HepG2 (cell line): ENCODE results near the gene ATG7. TPM values are rescaled to one million over a fixed set of nuclear protein-coding genes. Genes with fewer than 3 reads are reported as not detected.

Source experiments
- ATAC-seq: fragments of 200-7000 bp; cut with Tn5 transposase; 3 replicates; pipeline ENCODE4 v1.9.1; 2020; ENCODE audit warnings: mild to moderate bottlenecking, moderate library complexity
- BruUV-seq: library from RNA; stranded (reverse); fragments of 400-500 nt; replicated peaks from 2 replicates; lab custom pipeline; 2021; lab: Mats Ljungman, UMichigan
- CTCF ChIA-PET: fragments of 300-600 bp; formaldehyde crosslinking; extraction: SDS; loops from one replicate; lab custom pipeline; 2021; ENCODE audit warnings: low total read pairs, inconsistent platforms, low intra/inter-chr PET ratio; lab: Yijun Ruan, JAX
- POLR2A ChIA-PET: fragments of 350-600 bp; sonication (Branson Sonifier 250); formaldehyde crosslinking; loops from one replicate; lab custom pipeline; 2020; ENCODE audit warnings: antibody characterized with exemption, inconsistent platforms; lab: Yijun Ruan, JAX
- DNase-seq: peaks from one replicate; pipeline ENCODE4 v3.0.0-alpha.2; 2015; ENCODE audit warnings: low spot score
- FAIRE-seq: peaks from 3 replicates; lab custom pipeline; 2011; peaks lifted over from hg19 to GRCh38; lab: Jason Lieb, UNC
- H2AFZ ChIP-seq: one replicate; pipeline ENCODE4 v1.6.1; 2011; ENCODE audit warnings: low read length, inconsistent platforms
- H3K27ac ChIP-seq: fragments of 300-600 bp; 3 replicates; pipeline ENCODE4 v1.8.0; 2011; ENCODE audit warnings: mixed run types, mild to moderate bottlenecking, mixed read lengths, low read length, inconsistent platforms; ENCODE audit not compliant: insufficient read depth; ENCODE audit errors: extremely low read length
- H3K27me3 ChIP-seq, 2 experiments: fragments of 200-600 bp in 1 of 2; 2 replicates in 1 of 2; 3 replicates in 1 of 2; pipeline versions ENCODE4 v1.6.0 to v1.8.0; 2011; ENCODE audit warnings: low read length in 2 of 2, mild to moderate bottlenecking in 2 of 2, moderate library complexity in 2 of 2, inconsistent platforms in 1 of 2; ENCODE audit not compliant: insufficient read depth in 2 of 2, control insufficient read depth in 1 of 2
- H3K36me3 ChIP-seq, 2 experiments: fragments of 200-600 bp in 1 of 2; replicated peaks in 1 of 2; 2 replicates in 1 of 2; 3 replicates in 1 of 2; pipeline versions ENCODE4 v1.5.1 to v1.8.0; 2011; ENCODE audit warnings: low read length in 2 of 2, inconsistent platforms in 1 of 2; ENCODE audit not compliant: insufficient read depth in 2 of 2, control insufficient read depth in 1 of 2
- H3K4me1 ChIP-seq: 2 replicates; pipeline ENCODE4 v1.5.1; 2012; ENCODE audit warnings: low read length, inconsistent platforms; ENCODE audit not compliant: insufficient read depth
- H3K4me2 ChIP-seq: 2 replicates; pipeline ENCODE4 v1.6.0; 2011; ENCODE audit warnings: low read depth, low read length, inconsistent platforms
- H3K4me3 ChIP-seq, 3 experiments: fragments of 200-600 bp in 1 of 3; sonication (generic), shearing (Covaris generic) in 1 of 3; replicated peaks in 1 of 3; 2 replicates each; pipeline ENCODE4 v1.5.1; 2011 to 2016; ENCODE audit warnings: low read length in 3 of 3, inconsistent platforms in 2 of 3, low read depth in 2 of 3, mild to moderate bottlenecking in 2 of 3, control low read depth in 1 of 3, mixed read lengths in 1 of 3; ENCODE audit not compliant: insufficient read depth in 1 of 3
- H3K79me2 ChIP-seq: one replicate; pipeline ENCODE4 v1.6.1; 2011; ENCODE audit warnings: low read length, inconsistent platforms; ENCODE audit not compliant: insufficient read depth
- H3K9ac ChIP-seq: 2 replicates; pipeline ENCODE4 v1.6.0; 2011; ENCODE audit warnings: mild to moderate bottlenecking, low read depth, low read length, inconsistent platforms; ENCODE audit not compliant: insufficient read depth
- H3K9me3 ChIP-seq: 2 replicates; pipeline ENCODE4 v1.5.1; 2012; ENCODE audit warnings: mild to moderate bottlenecking, low read length
- H4K20me1 ChIP-seq: 2 replicates; pipeline ENCODE4 v1.6.0; 2011; ENCODE audit warnings: inconsistent platforms, mild to moderate bottlenecking, low read length, moderate library complexity; ENCODE audit not compliant: insufficient read depth
- ZNF138 ChIP-seq: sonication (generic); formaldehyde crosslinking; IDR thresholded peaks from 2 replicates; pipeline ENCODE4 v1.5.0; 2020; ENCODE audit warnings: mild to moderate bottlenecking, low read depth, missing genetic modification reagents
- WGBS: methylation state at CpG from one replicate; pipeline ENCODE4 v1.1.6; 2017; ENCODE audit warnings: low lambda C conversion rate; 5-methylcytosine and 5-hydroxymethylcytosine counted together
- in situ Hi-C: cut with HindIII; loops from 2 replicates; pipeline ENCODE4 v1.10.0; 2017; ENCODE audit warnings: low pct_unique_long_range_greater_than_20kb; ENCODE audit not compliant: extremely low pct_ligation_motif_present
- intact Hi-C: fragments of 100-400 bp; cut with micrococcal nuclease; formaldehyde crosslinking; loops from one replicate; pipeline ENCODE4 v1.10.0; 2022; ENCODE audit not compliant: unreplicated experiment
- polyA plus RNA-seq, 8 experiments: library from polyadenylated mRNA; depleted of rRNA in 3 of 8; stranded (reverse) in 7 of 8; unstranded in 1 of 8; fragments of >200 nt; fragmentation: Illumina TruSeq in 4 of 8; extraction: Trizol in 4 of 8; gene quantifications; 2 replicates each; pipeline versions ENCODE4 v1.2.1 to v1.2.3, GENCODE V29; 2011 to 2016; ENCODE audit warnings: low read depth in 4 of 8, missing spikeins in 1 of 8, mixed read lengths in 1 of 8; ENCODE audit not compliant: insufficient read depth in 1 of 8
- total RNA-seq, 5 experiments: library from RNA; depleted of rRNA; stranded (reverse); fragments of >200 nt; fragmentation: Illumina TruSeq; extraction: Trizol; gene quantifications; 2 replicates each; pipeline ENCODE4 v1.2.3, GENCODE V29; 2016; ENCODE audit warnings: low read depth in 1 of 5
- TF ChIP-seq, protein P1 (sequence below): sonication (generic); formaldehyde crosslinking; IDR thresholded peaks from 2 replicates; pipeline ENCODE4 v1.4.0; 2020; ENCODE audit warnings: missing genetic modification reagents, borderline replicate concordance
- TF ChIP-seq, protein P2 (sequence below): sonication (generic); formaldehyde crosslinking; IDR thresholded peaks from 2 replicates; pipeline ENCODE4 v1.5.0; 2020; ENCODE audit warnings: mild to moderate bottlenecking, missing genetic modification reagents

The ATG7 gene
- total and polyA plus RNA-seq, 2 of the 13 experiments (the other 11 are each of a cell fraction or from before 2014, with no cell fraction given), result 7.8 to 22.1 TPM

- TF ChIP-seq, protein P1, sequence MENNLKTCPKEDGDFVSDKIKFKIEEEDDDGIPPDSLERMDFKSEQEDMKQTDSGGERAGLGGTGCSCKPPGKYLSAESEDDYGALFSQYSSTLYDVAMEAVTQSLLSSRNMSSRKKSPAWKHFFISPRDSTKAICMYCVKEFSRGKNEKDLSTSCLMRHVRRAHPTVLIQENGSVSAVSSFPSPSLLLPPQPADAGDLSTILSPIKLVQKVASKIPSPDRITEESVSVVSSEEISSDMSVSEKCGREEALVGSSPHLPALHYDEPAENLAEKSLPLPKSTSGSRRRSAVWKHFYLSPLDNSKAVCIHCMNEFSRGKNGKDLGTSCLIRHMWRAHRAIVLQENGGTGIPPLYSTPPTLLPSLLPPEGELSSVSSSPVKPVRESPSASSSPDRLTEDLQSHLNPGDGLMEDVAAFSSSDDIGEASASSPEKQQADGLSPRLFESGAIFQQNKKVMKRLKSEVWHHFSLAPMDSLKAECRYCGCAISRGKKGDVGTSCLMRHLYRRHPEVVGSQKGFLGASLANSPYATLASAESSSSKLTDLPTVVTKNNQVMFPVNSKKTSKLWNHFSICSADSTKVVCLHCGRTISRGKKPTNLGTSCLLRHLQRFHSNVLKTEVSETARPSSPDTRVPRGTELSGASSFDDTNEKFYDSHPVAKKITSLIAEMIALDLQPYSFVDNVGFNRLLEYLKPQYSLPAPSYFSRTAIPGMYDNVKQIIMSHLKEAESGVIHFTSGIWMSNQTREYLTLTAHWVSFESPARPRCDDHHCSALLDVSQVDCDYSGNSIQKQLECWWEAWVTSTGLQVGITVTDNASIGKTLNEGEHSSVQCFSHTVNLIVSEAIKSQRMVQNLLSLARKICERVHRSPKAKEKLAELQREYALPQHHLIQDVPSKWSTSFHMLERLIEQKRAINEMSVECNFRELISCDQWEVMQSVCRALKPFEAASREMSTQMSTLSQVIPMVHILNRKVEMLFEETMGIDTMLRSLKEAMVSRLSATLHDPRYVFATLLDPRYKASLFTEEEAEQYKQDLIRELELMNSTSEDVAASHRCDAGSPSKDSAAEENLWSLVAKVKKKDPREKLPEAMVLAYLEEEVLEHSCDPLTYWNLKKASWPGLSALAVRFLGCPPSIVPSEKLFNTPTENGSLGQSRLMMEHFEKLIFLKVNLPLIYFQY (CRISPR knock-in tag), result no peak
Measured at GRCh38 chr3:11539677-11540076, 267.5 kb downstream of the ATG7 start (continued).

DNA sequence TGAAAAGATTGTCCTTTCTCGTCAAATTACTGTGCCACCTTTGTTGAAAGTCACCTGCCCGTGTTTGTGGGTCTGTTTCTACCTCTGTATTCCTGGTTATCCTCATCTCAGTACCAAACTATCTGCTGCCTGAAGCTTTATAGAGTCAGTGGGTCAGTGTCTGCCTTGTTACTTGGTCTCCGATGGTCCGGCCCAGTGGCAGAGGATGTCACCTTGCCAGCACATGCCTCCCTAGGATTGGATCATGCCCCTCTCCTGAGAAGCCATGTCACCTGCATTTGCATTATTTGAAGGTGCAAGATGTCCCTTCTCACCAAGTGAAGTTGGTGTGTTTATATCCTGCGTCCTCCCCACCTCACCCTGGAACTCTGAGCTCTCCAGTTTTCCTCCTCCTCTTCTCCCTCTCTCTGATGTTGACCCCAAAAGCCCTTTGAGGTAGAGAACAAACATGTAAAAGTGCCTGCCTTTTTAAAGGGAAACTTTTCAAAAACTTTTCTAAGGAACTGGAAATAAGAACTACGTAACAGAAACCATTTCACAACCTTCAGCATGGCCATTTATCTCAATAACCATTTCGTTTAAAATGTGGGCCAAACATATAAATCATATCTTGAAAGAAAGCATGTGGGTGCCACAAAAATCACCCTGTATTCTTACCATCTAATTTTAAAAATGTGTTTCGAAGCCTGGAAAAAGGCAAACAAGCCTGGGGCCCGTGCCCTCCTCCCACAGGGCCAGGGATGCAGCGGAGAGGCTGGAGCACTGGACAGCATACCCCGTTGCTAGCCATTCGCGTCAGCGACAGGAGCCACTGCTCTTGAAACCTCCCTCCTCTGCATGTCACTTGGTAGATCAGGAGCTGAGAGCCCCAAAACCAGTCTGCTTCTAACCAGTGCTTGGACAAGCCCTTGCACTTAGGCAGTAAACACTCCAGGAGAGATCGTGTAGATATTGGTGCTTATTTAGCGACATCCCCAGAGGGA is 269.4 kb downstream of the ATG7 start:
- TF ChIP-seq, protein P2, sequence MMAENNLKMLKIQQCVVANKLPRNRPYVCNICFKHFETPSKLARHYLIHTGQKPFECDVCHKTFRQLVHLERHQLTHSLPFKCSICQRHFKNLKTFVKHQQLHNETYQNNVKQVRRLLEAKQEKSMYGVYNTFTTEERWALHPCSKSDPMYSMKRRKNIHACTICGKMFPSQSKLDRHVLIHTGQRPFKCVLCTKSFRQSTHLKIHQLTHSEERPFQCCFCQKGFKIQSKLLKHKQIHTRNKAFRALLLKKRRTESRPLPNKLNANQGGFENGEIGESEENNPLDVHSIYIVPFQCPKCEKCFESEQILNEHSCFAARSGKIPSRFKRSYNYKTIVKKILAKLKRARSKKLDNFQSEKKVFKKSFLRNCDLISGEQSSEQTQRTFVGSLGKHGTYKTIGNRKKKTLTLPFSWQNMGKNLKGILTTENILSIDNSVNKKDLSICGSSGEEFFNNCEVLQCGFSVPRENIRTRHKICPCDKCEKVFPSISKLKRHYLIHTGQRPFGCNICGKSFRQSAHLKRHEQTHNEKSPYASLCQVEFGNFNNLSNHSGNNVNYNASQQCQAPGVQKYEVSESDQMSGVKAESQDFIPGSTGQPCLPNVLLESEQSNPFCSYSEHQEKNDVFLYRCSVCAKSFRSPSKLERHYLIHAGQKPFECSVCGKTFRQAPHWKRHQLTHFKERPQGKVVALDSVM (CRISPR knock-in tag), result no peak
- no peak for TF ChIP-seq ZNF138 (CRISPR knock-in tag)
- no peaks in the 10 kb centered on the region for H3K79me2 ChIP-seq
- no peaks in the 10 kb centered on the region for H3K9me3 ChIP-seq
- H3K4me2 ChIP-seq, result no peak overlapping the region
- H2AFZ ChIP-seq, result no peak overlapping the region
- H3K4me3 ChIP-seq, result no peak overlapping the region
- H3K27ac ChIP-seq, result no peak overlapping the region
- no peaks in the 10 kb centered on the region for H3K36me3 ChIP-seq
- intact Hi-C loops, result no loop called here
- ChIA-PET POLR2A (no interaction called here), CTCF (no interaction called here)
- DNase-seq (no peak), ATAC-seq (no peak), FAIRE-seq (no peak)
- peaks cover 19% of the 10 kb centered on the region for H3K4me1 ChIP-seq
- in situ Hi-C loops, result no loop called here
- H3K9ac ChIP-seq, result no peak overlapping the region
- BruUV-seq, result no TSS peak
- no peaks in the 10 kb centered on the region for H4K20me1 ChIP-seq
- WGBS, result 89% methylated on average over 16 of the region's 16 CpGs
- H3K27me3 ChIP-seq, result no peaks in the 10 kb centered on the region
